T-helper 2 cell (primary cell): ENCODE results near the gene PGBD5.
A peak's percentile ranks its signal among the peaks of the same experiment; 100 is the strongest.

Experiments
- DNase-seq, 5 experiments: peaks; one replicate each; pipeline versions ENCODE4 v3.0.0 to v3.0.0-alpha.2; 2012 to 2022

The PGBD5 gene

GRCh38 chr1:230345139-230345885 is 80.8 kb downstream of the PGBD5 start:
- DNase-seq: no peak

GRCh38 chr1:230342699-230343098 is 83.4 kb downstream of the PGBD5 start:
- DNase-seq: no peak

GRCh38 chr1:230342019-230342418 is 84.1 kb downstream of the PGBD5 start:
- no peak for DNase-seq

- no peak for DNase-seq
Observed at GRCh38 chr1:230341162-230341546, 85.0 kb downstream of the PGBD5 start.

- no peak for DNase-seq
Observed at GRCh38 chr1:230340526-230341161, 85.5 kb downstream of the PGBD5 start.

- no peak for DNase-seq
Observed at GRCh38 chr1:230339033-230339432, 87.1 kb downstream of the PGBD5 start.

GRCh38 chr1:230337266-230337665 is 88.9 kb downstream of the PGBD5 start:
- DNase-seq: no peak

- DNase-seq: no peak
Observed at GRCh38 chr1:230335861-230336522, 90.1 kb downstream of the PGBD5 start.

GRCh38 chr1:230334447-230334837 is 91.7 kb downstream of the PGBD5 start:
- no peak for DNase-seq

GRCh38 chr1:230333590-230334446 is 92.3 kb downstream of the PGBD5 start:
- no peak for DNase-seq

GRCh38 chr1:230332575-230333066 is 93.5 kb downstream of the PGBD5 start:
- DNase-seq: no peak

GRCh38 chr1:230332061-230332460 is 94.1 kb downstream of the PGBD5 start:
- no peak for DNase-seq

GRCh38 chr1:230330157-230330556 is 96.0 kb downstream of the PGBD5 start:
- no peak for DNase-seq

- no peak for DNase-seq
Observed at GRCh38 chr1:230328342-230329015, 97.7 kb downstream of the PGBD5 start.

GRCh38 chr1:230327892-230328284 is 98.2 kb downstream of the PGBD5 start:
- peak in 1 of 5 experiments; percentile 6 for DNase-seq

GRCh38 chr1:230326971-230327891 is 98.9 kb downstream of the PGBD5 start:
- no peak for DNase-seq

GRCh38 chr1:230323686-230324085 is 102.4 kb downstream of the PGBD5 start:
- no peak for DNase-seq

GRCh38 chr1:230322967-230323547 is 103.1 kb downstream of the PGBD5 start:
- no peak for DNase-seq

GRCh38 chr1:230322421-230322756 is 103.7 kb downstream of the PGBD5 start:
- DNase-seq: no peak

- DNase-seq: no peak
Observed at GRCh38 chr1:230321741-230322420, 104.3 kb downstream of the PGBD5 start.
